Measurements from ENCODE around the gene A2ML1.
"Not testable (repeated sequence)": the region's sequence is repeated elsewhere in the genome, so short reads cannot be mapped to it uniquely, and the experiment has no call there.

The A2ML1 gene

GRCh38 chr12:8822298-8822697 is at the start of gene A2ML1:
A2ML1 (plus strand) TSS chr12:8822621; CDS start chr12:8822652, 31 bp downstream.
- no peak for DNase-seq

DNA sequence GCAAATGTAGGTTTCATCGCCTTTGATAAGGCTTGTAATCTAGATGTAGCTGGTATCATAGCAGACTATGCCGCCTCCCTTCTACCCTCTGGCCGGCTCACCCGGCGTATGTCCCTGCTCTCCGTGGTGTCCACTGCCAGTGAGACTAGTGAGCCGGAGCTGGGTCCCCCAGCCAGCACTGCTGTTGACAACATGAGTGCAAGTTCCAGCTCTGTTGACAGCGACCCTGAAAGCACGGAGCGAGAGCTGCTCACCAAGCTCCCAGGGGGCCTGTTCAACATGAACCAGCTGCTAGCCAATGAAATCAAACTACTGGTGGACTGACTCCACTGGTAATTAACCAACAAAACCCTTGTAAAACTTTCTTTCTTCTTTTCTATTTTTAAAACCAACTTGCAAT is 49.0 kb upstream of the A2ML1 start:
- DNase-seq: no peak

DNA sequence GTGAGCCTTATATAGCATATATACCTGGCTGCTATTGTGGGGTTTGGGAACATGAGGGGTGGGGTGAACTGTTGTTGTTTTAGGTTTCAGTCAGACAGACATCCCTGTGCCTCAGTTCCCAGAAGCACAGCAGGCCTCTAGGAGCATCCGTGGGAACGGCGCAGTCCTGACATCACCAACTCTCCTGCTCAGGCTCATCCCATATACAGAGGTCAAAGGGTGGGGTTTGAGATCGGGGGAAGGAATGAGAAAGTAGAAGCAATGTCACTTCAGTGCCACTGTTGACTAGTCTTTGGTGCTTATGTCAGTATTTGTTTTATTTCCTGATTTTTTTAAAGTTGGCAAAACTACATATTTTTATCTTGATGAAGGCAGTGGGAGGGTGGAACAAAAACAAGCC is 43.1 kb upstream of the A2ML1 start:
- DNase-seq: no peak

DNA sequence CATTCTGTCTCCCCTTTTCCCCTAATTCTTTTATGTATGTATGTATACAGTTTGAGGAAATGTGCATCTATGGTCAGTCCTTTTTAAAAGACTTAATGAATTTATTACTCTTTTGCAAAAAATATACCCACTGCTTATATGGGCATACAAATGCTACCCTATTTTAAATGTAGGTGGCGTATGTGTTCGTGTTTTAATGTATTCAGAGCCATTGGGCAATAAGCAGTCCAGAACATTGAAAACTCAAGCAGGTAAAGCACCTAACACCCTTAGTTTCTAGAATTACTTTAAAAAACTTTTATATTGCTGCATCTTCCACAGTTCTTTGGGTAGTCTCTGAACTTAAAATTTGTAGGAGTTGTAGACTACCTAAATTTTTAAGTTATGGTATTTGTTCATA is 42.6 kb upstream of the A2ML1 start:
- DNase-seq: no peak

GRCh38 chr12:8780389-8780788 is 42.0 kb upstream of the A2ML1 start:
- no peak for DNase-seq

GRCh38 chr12:8781381-8782127 is 40.9 kb upstream of the A2ML1 start:
- no peak for DNase-seq

DNA sequence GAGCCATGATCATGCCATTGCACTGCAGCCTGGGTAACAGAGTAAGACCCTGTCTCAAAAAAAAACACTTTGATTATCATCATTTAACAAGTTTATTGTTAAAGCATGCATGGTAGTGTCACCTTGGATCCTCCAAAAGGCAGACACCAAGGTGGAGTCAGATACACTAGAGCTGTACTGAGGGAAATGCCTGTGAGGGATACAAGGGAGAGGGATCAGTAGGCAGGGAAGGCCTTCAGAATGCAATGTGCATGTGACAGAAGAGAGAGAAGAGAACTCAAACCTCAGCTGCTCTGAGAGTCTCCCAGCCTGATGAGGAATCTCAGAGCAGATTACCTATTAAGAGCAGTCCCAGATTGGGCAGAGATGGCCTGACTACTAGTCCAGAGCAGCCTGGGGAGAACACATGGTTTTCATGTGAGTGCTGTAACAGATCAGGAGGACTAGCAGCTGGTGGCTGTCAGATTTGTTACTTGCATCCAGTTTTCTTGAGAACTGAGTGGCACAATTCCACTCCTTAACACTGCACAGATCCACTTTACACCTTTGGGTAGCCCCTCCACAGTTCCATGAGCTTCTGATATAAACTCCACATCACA is 38.0 kb upstream of the A2ML1 start:
- no peak for DNase-seq

DNA sequence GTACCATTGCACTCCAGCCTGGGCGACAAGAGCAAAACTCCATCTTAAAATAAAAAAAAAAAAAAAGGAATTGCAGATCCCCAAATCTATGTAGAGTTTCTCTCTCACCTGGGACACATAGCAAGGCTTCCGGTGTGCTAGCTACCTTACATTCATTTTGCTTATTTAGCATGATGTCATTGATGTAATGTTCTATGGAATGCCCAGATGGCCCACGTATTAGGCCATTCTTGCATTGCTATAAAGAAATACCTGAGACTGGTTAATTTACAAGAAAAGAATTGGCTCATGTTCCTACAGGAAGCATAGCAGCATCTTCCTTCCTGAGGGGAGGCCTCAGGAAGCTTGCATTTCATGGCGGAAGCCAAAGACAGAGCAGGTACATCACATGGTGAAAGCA is 36.9 kb upstream of the A2ML1 start:
- no peak for DNase-seq

DNA sequence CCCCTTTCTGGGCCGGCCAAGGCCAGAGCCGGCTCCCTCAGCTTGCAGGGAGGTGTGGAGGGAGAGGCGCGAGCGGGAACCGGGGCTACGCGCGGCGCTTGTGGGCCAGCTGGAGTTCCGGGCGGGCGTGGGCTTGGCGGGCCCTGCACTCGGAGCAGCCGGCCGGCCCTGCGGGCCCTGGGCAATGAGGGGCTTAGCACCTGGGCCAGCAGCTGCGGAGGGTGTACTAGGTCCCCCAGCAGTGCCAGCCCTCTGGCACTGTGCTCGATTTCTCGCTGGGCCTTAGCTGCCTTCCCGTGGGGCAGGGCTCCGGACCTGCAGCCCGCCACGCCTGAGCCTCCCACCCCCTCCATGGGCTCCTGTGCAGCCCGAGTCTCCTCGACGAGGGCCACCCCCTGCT is 35.2 kb upstream of the A2ML1 start:
- DNase-seq: not testable (repeated sequence)

DNA sequence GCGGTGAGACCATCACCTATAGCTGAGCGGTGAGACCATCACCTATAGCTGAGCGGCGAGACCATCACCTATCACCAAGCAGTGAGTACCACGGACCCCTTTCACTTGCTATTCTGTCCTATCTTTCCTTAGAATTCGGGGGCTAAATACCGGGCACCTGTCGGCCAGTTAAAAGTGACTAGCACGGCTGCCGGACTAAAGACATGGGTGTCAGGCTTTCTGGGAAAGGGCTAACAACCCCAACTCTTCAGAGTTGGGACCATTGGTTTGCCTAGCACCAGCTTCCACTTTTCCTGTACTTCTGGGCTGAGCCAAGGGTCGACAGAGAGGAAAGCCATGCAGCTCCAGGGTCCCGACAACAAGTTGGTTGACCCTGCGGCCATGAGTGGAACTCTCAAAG is 33.7 kb upstream of the A2ML1 start:
- DNase-seq: not testable (repeated sequence)

DNA sequence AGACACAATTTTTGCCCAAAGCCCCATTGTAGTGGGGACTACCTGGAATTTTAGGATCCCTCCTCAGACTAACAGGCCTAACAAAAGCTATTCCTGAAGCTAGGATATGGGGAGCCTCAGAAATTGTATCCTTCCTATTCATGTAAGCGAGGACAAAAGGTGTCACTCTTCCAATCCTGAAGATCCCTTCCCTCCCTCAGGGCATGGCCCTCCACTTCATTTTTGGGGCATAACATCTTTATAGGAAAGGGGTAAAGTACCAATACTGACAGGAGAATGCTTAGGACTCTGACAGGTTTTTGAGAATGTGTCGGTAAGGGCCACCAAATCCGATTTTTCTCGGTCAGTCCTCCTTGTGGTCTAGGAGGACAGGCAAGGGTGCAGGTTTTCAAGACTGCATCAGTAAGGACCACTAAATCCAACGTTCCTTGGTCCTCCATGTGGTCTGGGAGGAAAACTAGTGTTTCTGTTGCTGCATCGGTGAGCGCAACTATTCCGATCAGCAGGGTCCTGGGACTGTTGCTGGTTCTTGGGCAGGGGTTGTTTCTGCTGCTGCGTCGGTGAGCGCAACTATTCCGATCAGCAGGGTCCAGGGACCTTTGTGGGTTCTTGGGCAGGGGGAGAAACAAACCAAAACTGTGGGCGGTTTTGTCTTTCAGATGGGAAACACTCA is 32.9 kb upstream of the A2ML1 start:
- DNase-seq: not testable (repeated sequence)

GRCh38 chr12:8793226-8793625 is 29.2 kb upstream of the A2ML1 start:
- DNase-seq: not testable (repeated sequence)

GRCh38 chr12:8794611-8795010 is 27.8 kb upstream of the A2ML1 start:
- not testable (repeated sequence) for DNase-seq

GRCh38 chr12:8796831-8797626 is 25.4 kb upstream of the A2ML1 start:
- DNase-seq: no peak

DNA sequence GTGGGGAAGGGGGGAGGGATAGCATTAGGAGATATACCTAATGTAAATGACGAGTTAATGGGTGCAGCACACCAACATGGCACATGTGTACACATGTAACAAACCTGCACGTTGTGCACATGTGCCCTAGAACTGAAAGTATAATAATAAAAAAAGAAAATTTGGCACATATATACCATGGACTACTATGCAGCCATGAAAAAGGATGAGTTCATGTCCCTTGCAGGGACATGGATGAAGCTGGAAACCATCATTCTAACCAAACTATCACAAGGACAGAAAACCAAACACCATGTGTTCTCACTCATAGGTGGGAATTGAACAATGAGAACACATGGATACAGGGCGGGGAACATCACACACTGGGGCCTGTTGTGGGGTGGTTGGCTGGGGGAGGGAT is 21.2 kb upstream of the A2ML1 start:
- DNase-seq: not testable (repeated sequence)

GRCh38 chr12:8804833-8805232 is 17.6 kb upstream of the A2ML1 start:
- DNase-seq: not testable (repeated sequence)

DNA sequence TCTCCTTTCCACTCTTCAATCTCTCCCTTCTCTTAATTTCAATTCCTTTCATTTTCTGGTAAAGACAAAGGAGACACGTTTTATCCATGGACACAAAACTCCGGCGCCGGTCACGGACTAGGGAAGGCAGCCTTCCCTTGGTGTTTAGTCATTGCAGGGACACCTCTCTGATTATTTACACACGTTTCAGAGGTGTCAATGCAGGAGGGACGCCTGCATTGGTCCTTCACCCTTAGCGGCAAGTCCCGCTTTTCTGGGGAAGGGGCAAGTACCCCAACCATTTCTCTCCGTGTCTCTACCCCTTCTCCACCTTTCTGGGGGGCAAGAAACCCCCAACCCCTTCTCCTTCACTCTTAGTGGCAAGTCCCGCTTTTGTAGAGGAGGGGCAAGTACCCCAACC is 16.9 kb upstream of the A2ML1 start:
- not testable (repeated sequence) for DNase-seq

DNA sequence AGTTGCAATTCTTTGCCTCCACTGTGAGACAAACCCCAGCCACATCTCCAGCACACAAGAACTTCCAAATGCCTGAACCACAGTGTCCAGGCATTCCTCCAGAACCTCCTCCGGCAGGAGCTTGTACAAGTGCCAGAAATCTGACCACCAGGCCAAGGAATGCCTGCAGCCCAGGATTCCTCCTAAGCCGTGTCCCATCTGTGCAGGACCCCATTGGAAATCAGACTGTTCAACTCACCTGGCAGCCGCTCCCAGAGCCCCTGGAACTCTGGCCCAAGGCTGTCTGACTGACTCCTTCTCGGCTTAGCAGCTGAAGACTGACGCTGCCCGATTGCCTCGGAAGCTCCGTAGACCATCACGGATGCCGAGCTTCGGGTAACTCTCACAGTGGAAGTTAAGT is 15.3 kb upstream of the A2ML1 start:
- not testable (repeated sequence) for DNase-seq

DNA sequence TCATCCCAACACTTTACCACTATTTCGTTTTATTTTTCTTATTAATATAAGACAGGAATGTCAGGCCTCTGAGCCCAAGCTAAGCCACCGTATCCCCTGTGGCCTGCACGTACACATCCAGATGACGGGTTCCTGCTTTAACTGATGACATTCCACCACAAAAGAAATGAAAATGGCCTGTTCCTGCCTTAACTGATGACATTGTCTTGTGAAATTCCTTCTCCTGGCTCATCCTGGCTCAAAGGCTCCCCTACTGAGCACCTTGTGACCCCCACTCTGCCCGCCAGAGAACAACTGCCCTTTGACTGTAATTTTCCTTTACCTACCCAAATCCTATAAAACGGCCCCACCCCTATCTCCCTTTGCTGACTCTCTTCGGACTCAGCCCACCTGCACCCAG is 12.3 kb upstream of the A2ML1 start:
- DNase-seq: not testable (repeated sequence)

DNA sequence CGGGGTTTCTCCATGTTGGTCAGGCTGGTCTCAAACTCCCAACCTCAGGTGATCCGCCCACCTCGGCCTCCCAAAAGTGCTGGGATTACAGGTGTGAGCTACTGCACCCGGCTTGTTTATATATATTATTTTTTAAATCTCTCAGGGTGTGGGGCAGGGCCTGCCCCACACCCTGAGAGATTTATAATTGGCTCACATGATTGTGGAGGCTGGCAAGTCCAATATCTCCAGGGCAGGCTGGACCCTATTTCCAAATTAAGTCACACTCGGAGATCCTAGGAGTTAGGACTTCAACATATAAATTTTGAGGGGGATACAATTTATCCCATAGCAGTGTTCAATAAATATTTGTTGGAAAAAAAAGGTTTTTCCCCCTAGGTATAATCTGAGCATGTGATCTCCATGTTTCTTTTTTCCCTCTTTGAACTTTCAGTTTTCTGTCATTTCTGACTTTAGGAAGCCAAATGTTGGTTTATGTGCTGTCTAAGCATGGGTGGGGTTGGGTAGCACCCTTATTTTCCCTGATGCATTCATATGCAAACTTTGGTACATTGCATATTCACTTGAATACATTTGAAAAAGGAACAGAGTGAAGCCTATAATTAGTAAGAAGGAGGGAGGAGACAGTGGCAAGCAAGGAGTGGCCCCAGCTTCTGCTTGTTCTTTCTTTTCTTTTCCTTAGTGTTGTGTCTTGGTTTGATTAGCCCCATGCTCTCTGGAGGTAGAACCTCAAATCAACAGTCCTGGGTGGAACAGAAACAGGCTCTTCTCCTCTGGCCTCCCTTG is 8.7 kb upstream of the A2ML1 start:
- DNase-seq: no peak

GRCh38 chr12:8816448-8817050 is 5.9 kb upstream of the A2ML1 start:
- DNase-seq: no peak

DNA sequence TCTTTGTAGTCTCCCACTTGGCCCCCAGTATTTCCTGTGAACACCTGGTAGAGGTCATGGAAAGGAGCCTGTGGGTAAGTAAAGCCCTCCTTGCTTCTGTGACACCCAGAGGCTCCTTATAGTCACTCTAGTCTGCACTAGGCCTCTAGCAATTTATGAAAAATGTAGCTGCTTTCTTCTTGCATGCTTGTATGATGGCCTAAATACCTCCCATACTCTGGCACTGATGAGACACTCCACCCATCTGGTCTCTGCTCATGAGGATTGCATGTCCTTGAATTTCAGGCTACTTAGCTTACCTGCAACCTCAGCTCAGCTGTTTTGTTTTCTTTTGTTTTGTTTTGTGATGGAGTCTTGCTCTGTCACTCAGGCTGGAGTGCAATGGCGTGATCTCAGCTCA is 4.6 kb upstream of the A2ML1 start:
- no peak for DNase-seq

Measured in activated CD4-positive, alpha-beta T cell treated with anti-CD3 and anti-CD28 coated beads for 4 hours (primary cell).